Smooth muscle cell (in vitro differentiated cells): ENCODE data around the gene SERPINE2. TPM values are rescaled to one million over a fixed set of nuclear protein-coding genes. Genes with fewer than 3 reads are reported as not detected.

Source experiments
- DNase-seq: peaks from one replicate; lab custom pipeline; 2025; ENCODE audit not compliant: unreplicated experiment; lab: John Stamatoyannopoulos, UW
- H2AFZ ChIP-seq: fragments of 200-600 bp; sonication (generic); 2 replicates; pipeline ENCODE4 v1.6.0; 2016; ENCODE audit warnings: antibody characterized with exemption, low read depth, mild to moderate bottlenecking
- H3F3A ChIP-seq: fragments of 200-600 bp; sonication (generic); 2 replicates; pipeline ENCODE4 v1.6.0; 2017; ENCODE audit warnings: antibody characterized with exemption, low read depth
- H3K27ac ChIP-seq: fragments of 200-600 bp; sonication (generic); 2 replicates; pipeline ENCODE4 v1.5.1; 2016; ENCODE audit warnings: low read depth, mild to moderate bottlenecking
- H3K27me3 ChIP-seq: fragments of 200-600 bp; sonication (generic); 2 replicates; pipeline ENCODE4 v1.6.1; 2016; ENCODE audit warnings: low read depth, mild to moderate bottlenecking
- H3K36me3 ChIP-seq: fragments of 200-600 bp; sonication (generic); 2 replicates; pipeline ENCODE4 v1.5.1; 2016; ENCODE audit warnings: low read depth
- H3K4me1 ChIP-seq: fragments of 200-600 bp; sonication (generic); 2 replicates; pipeline ENCODE4 v1.5.1; 2016; ENCODE audit warnings: low read depth
- H3K4me2 ChIP-seq: fragments of 200-600 bp; sonication (generic); 2 replicates; pipeline ENCODE4 v1.6.0; 2016; ENCODE audit warnings: mild to moderate bottlenecking
- H3K4me3 ChIP-seq: fragments of 200-600 bp; sonication (generic); 2 replicates; pipeline ENCODE4 v1.5.1; 2016; ENCODE audit warnings: mild to moderate bottlenecking
- H3K79me2 ChIP-seq: fragments of 200-600 bp; sonication (generic); 2 replicates; pipeline ENCODE4 v1.6.0; 2016; ENCODE audit warnings: low read depth, mild to moderate bottlenecking
- H3K9ac ChIP-seq: fragments of 200-600 bp; sonication (generic); 2 replicates; pipeline ENCODE4 v1.6.0; 2016; ENCODE audit warnings: low read depth
- H3K9me3 ChIP-seq: fragments of 200-600 bp; sonication (generic); replicated peaks from 2 replicates; pipeline ENCODE4 v1.5.1; 2016; ENCODE audit warnings: low read depth
- H4K20me1 ChIP-seq: fragments of 200-600 bp; sonication (generic); 2 replicates; pipeline ENCODE4 v1.6.0; 2016; ENCODE audit warnings: low read depth
- WGBS: methylation state at CpG from one replicate; pipeline ENCODE4 v1.1.7; 2016; ENCODE audit warnings: low lambda C conversion rate; 5-methylcytosine and 5-hydroxymethylcytosine counted together
- polyA plus RNA-seq: library from polyadenylated mRNA; unstranded; fragments of >200 nt; fragmentation: Nextera tagmentation; extraction: Ambion mirVana; gene quantifications from 2 replicates; pipeline ENCODE4 v1.2.1, GENCODE V29; 2016
- total RNA-seq: library from RNA; depleted of rRNA; stranded (reverse); fragments of >200 nt; gene quantifications from 2 replicates; pipeline ENCODE4 v1.2.3, GENCODE V29; 2014
- TF ChIP-seq, protein P1 (sequence below): fragments of 200-600 bp; sonication (generic); IDR thresholded peaks from 2 replicates; pipeline ENCODE4 v1.5.1; 2017; ENCODE audit warnings: borderline replicate concordance, mild to moderate bottlenecking, antibody characterized with exemption; ENCODE audit not compliant: insufficient read depth, poor library complexity, severe bottlenecking

The SERPINE2 gene
- total and polyA plus RNA-seq, 2 experiments from 2014 or later = 2,183 to 3,094 TPM

DNA sequence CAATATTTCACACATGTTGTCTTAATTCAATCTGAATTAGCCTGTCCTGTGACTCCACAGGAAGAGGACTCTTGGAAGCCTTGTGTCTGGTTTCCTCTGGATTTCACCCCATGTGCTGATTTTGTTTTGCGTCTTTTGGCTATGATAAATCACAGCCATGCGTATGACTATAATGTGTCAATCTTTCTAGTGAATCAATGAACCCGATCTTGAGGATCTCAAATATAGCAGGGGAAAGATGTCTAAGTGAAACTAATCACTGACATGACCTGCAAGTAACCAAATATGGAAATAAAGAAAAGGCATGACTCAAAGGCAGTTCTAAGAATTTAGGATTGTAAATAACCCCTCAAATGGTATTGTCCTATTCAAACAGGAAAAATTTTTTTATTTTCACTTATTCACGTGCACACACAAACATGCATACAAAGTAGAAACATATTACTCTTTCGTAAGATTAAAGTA is 102.2 kb downstream of the SERPINE2 start:
- H3K79me2 ChIP-seq = peaks cover 99% of the 10 kb centered on the region
- H3K27me3 ChIP-seq = no peaks in the 10 kb centered on the region
- H3F3A ChIP-seq = no peaks in the 10 kb centered on the region
- no peak overlapping the region for H3K27ac ChIP-seq
- H3K4me1 ChIP-seq = peaks cover 21% of the 10 kb centered on the region
- H3K4me2 ChIP-seq = peak overlapping the region; percentile 39
- no peak for DNase-seq
- H2AFZ ChIP-seq = no peak overlapping the region
- H4K20me1 ChIP-seq = peaks cover 92% of the 10 kb centered on the region
- no peak overlapping the region for H3K9ac ChIP-seq
- H3K9me3 ChIP-seq = no peaks in the 10 kb centered on the region
- no peaks in the 10 kb centered on the region for H3K36me3 ChIP-seq
- 78% methylated on average over 5 of the region's 5 CpGs for WGBS
- H3K4me3 ChIP-seq = no peak overlapping the region
- TF ChIP-seq, protein P1, sequence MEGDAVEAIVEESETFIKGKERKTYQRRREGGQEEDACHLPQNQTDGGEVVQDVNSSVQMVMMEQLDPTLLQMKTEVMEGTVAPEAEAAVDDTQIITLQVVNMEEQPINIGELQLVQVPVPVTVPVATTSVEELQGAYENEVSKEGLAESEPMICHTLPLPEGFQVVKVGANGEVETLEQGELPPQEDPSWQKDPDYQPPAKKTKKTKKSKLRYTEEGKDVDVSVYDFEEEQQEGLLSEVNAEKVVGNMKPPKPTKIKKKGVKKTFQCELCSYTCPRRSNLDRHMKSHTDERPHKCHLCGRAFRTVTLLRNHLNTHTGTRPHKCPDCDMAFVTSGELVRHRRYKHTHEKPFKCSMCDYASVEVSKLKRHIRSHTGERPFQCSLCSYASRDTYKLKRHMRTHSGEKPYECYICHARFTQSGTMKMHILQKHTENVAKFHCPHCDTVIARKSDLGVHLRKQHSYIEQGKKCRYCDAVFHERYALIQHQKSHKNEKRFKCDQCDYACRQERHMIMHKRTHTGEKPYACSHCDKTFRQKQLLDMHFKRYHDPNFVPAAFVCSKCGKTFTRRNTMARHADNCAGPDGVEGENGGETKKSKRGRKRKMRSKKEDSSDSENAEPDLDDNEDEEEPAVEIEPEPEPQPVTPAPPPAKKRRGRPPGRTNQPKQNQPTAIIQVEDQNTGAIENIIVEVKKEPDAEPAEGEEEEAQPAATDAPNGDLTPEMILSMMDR = no peak

DNA sequence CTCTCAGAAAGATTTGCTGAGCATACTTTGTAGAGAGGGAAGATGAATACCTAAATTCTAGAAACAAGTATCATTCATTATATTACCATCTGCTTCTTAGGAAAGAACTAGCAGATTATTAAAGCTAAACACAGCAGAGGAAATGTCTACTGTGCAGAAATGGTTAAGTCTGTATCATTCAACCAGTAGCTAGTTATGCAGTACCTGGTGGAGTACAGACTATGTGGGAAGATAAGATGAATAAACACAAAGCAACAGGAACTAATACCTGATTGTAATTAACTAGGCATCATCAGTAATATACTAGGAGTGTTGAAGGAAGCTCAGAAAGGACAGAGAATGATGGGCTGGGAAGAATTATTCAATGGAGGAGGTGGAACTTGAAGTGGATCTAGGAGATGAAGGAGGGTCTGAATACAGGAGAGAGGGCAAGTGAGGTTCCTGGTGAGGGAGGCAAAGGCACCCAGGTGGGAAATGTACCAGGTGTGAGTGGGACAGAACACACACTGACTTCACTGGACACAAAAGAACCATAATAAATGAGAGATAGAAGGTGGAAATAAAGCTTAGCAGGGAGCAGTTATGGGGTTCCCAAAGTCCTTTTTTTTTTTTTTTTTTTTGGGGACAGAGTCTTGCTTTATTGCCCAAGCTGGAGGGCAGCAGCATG is 103.5 kb downstream of the SERPINE2 start:
- Histone ChIP-seq H3K9me3 (no peaks in the 10 kb centered on the region), H3K9ac (no peak overlapping the region), H2AFZ (no peak overlapping the region), H3K4me3 (no peak overlapping the region), H3K36me3 (no peaks in the 10 kb centered on the region), H3K79me2 (peaks cover 99% of the 10 kb centered on the region), H4K20me1 (peaks cover 94% of the 10 kb centered on the region), H3K27me3 (no peaks in the 10 kb centered on the region), H3F3A (no peaks in the 10 kb centered on the region), H3K4me1 (peaks cover 21% of the 10 kb centered on the region), H3K4me2 (no peak overlapping the region), H3K27ac (no peak overlapping the region)
- TF ChIP-seq, protein P1 = no peak
- DNase-seq = no peak

DNA sequence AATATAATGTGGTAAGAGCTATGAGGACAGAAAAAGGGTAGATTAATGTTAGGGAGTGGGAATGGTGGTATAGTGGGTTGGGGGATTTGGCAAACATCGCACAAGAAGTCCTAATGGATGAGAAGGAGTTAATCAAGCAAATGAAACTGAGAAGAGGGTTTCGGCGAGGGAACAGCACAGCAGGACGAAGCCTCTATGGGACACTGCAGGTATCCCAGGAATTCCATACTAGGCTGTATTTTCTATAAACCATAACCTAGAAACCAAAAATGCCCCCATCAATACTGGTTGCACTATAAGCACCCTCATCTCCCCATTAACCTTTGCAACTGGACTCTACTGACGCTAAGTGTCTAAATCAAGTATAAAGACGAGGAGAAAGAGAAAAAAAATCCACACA is 104.2 kb downstream of the SERPINE2 start:
- Histone ChIP-seq H3K4me3 (no peak overlapping the region), H3K27me3 (no peaks in the 10 kb centered on the region), H3K9ac (no peak overlapping the region), H3K4me1 (peaks cover 21% of the 10 kb centered on the region), H3F3A (no peaks in the 10 kb centered on the region), H3K9me3 (no peaks in the 10 kb centered on the region), H3K4me2 (no peak overlapping the region), H3K79me2 (peaks cover 94% of the 10 kb centered on the region), H3K36me3 (no peaks in the 10 kb centered on the region), H4K20me1 (peaks cover 97% of the 10 kb centered on the region), H2AFZ (no peak overlapping the region), H3K27ac (no peak overlapping the region)
- TF ChIP-seq, protein P1 = no peak
- DNase-seq = no peak
- 69% methylated on average over 6 of the region's 6 CpGs for WGBS
